ENCODE data around the gene CALHM2.

DNA sequence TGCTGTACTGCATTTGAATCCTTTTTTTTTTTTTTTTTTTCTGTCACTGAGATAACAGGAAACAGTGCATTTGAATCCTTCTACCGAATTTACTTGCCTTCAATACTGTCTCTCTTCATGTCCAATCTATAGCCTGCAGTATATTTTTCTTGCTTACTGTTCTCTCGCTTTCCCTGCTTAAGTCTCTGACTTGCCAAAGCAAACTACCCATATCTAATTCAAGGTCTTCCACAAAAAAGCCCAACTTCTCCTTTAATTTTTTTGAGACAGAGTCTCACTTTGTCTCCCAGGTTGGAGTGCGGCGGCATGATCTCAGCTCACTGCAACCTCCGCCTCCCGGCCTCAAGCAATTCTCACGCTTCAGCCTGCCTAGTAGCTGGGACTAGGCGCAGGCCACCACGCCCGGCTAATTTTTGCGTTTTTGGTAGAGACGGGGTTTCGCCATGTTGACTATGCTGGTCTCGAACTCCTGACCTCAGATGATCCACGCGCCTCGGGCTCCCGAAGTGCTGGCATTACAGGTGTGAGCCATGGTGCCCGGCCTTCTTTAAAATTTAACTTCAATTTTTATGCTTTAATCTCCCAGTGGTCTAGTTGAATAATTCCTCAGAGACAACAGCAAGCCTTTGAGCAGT, 54.9 kb downstream of the CALHM2 start:
- TF ChIP-seq, protein P1, sequence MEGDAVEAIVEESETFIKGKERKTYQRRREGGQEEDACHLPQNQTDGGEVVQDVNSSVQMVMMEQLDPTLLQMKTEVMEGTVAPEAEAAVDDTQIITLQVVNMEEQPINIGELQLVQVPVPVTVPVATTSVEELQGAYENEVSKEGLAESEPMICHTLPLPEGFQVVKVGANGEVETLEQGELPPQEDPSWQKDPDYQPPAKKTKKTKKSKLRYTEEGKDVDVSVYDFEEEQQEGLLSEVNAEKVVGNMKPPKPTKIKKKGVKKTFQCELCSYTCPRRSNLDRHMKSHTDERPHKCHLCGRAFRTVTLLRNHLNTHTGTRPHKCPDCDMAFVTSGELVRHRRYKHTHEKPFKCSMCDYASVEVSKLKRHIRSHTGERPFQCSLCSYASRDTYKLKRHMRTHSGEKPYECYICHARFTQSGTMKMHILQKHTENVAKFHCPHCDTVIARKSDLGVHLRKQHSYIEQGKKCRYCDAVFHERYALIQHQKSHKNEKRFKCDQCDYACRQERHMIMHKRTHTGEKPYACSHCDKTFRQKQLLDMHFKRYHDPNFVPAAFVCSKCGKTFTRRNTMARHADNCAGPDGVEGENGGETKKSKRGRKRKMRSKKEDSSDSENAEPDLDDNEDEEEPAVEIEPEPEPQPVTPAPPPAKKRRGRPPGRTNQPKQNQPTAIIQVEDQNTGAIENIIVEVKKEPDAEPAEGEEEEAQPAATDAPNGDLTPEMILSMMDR (IDR thresholded peaks at IDR 0.05; ENCODE audit: poor library complexity), result no peak
- TF ChIP-seq EZH2 (IDR thresholded peaks at IDR 0.05; ENCODE audit: borderline replicate concordance), result no peak
- no peak for TF ChIP-seq EZH2phosphoT487 (IDR thresholded peaks at IDR 0.05; ENCODE audit: low read depth, severe bottlenecking, unreplicated experiment)
